H9 (cell line): ENCODE data around the gene TMED6. TPM values are rescaled to one million over a fixed set of nuclear protein-coding genes. Genes with fewer than 3 reads are reported as not detected.

Source experiments
- DNase-seq: peaks from one replicate; pipeline ENCODE4 v3.0.0-alpha.2; 2017
- H2AFZ ChIP-seq: one replicate; pipeline ENCODE4 v1.6.1; 2013; ENCODE audit warnings: mild to moderate bottlenecking, low read length, control low read depth, moderate library complexity
- H2AK5ac ChIP-seq: 2 replicates; pipeline ENCODE4 v1.6.1; 2013; ENCODE audit warnings: low read length, control low read depth, mixed read lengths; ENCODE audit not compliant: insufficient read length
- H2BK120ac ChIP-seq: one replicate; pipeline ENCODE4 v1.6.1; 2013; ENCODE audit warnings: low read depth, mild to moderate bottlenecking, low read length, control low read depth, inconsistent platforms; ENCODE audit not compliant: poor library complexity, severe bottlenecking
- H2BK12ac ChIP-seq: 2 replicates; pipeline ENCODE4 v1.6.1; 2013; ENCODE audit warnings: low read length, control low read depth, mixed read lengths, low read depth; ENCODE audit not compliant: insufficient read length
- H2BK15ac ChIP-seq: 2 replicates; pipeline ENCODE4 v1.6.1; 2013; ENCODE audit warnings: low read depth, low read length, control low read depth
- H2BK20ac ChIP-seq: one replicate; pipeline ENCODE4 v1.6.1; 2013; ENCODE audit warnings: low read depth, mild to moderate bottlenecking, low read length, control low read depth, inconsistent platforms; ENCODE audit not compliant: poor library complexity, severe bottlenecking
- H2BK5ac ChIP-seq: 2 replicates; pipeline ENCODE4 v1.6.1; 2013; ENCODE audit warnings: low read length, control low read depth, mixed read lengths; ENCODE audit not compliant: insufficient read length
- H3K14ac ChIP-seq: 2 replicates; pipeline ENCODE4 v1.6.1; 2013; ENCODE audit warnings: low read length, control low read depth; ENCODE audit not compliant: insufficient read depth
- H3K18ac ChIP-seq: 2 replicates; pipeline ENCODE4 v1.6.1; 2013; ENCODE audit warnings: low read depth, mild to moderate bottlenecking, mixed read lengths, low read length, control low read depth; ENCODE audit not compliant: insufficient read length
- H3K23ac ChIP-seq: 2 replicates; pipeline ENCODE4 v1.6.1; 2013; ENCODE audit warnings: low read length, control low read depth, mixed read lengths, low read depth; ENCODE audit not compliant: insufficient read length
- H3K23me2 ChIP-seq: 2 replicates; pipeline ENCODE4 v1.6.1; 2013; ENCODE audit warnings: low read depth, mild to moderate bottlenecking, mixed read lengths, low read length, control low read depth; ENCODE audit not compliant: insufficient read length, poor library complexity, severe bottlenecking
- H3K27ac ChIP-seq: 2 replicates; pipeline ENCODE4 v1.5.1; 2013; ENCODE audit warnings: low read length, control low read depth, mixed read lengths, low read depth; ENCODE audit not compliant: insufficient read length
- H3K27me3 ChIP-seq: 2 replicates; pipeline ENCODE4 v1.6.1; 2013; ENCODE audit warnings: low read length, control low read depth, inconsistent platforms; ENCODE audit not compliant: insufficient read depth
- H3K4ac ChIP-seq: 2 replicates; pipeline ENCODE4 v1.6.1; 2013; ENCODE audit warnings: low read depth, mild to moderate bottlenecking, control low read depth, inconsistent platforms, low read length, moderate library complexity
- H3K4me1 ChIP-seq: 2 replicates; pipeline ENCODE4 v1.6.1; 2013; ENCODE audit warnings: low read length, control low read depth, inconsistent platforms; ENCODE audit not compliant: insufficient read depth
- H3K4me2 ChIP-seq: 2 replicates; pipeline ENCODE4 v1.6.1; 2013; ENCODE audit warnings: low read length, control low read depth, mixed read lengths; ENCODE audit not compliant: insufficient read length, insufficient read depth
- H3K56ac ChIP-seq: 2 replicates; pipeline ENCODE4 v1.6.1; 2013; ENCODE audit warnings: low read depth, mild to moderate bottlenecking, mixed read lengths, low read length, control low read depth; ENCODE audit not compliant: insufficient read length
- H3K79me1 ChIP-seq: 2 replicates; pipeline ENCODE4 v1.6.1; 2013; ENCODE audit warnings: low read depth, mild to moderate bottlenecking, moderate library complexity, low read length, control low read depth, inconsistent platforms; ENCODE audit not compliant: insufficient read depth, poor library complexity, severe bottlenecking
- H3K79me2 ChIP-seq: 2 replicates; pipeline ENCODE4 v1.6.1; 2013; ENCODE audit warnings: low read length, control low read depth, inconsistent platforms; ENCODE audit not compliant: insufficient read depth
- H3K9ac ChIP-seq: 2 replicates; pipeline ENCODE4 v1.6.1; 2013; ENCODE audit warnings: low read length, control low read depth, mixed read lengths; ENCODE audit not compliant: insufficient read length; ENCODE audit errors: extremely low read depth
- H3K9me3 ChIP-seq: one replicate; pipeline ENCODE4 v1.6.1; 2013; ENCODE audit warnings: low read depth, low read length, inconsistent platforms; ENCODE audit not compliant: control insufficient read depth
- H3T11ph ChIP-seq: one replicate; pipeline ENCODE4 v1.6.1; 2013; ENCODE audit warnings: mild to moderate bottlenecking, low read length, control low read depth, inconsistent platforms
- H4K20me1 ChIP-seq: one replicate; pipeline ENCODE4 v1.6.1; 2013; ENCODE audit not compliant: control insufficient read depth, insufficient read length, insufficient read depth
- H4K5ac ChIP-seq: 2 replicates; pipeline ENCODE4 v1.6.1; 2013; ENCODE audit warnings: low read depth, mild to moderate bottlenecking, mixed read lengths, low read length, control low read depth; ENCODE audit not compliant: insufficient read length
- H4K8ac ChIP-seq: replicated peaks from 2 replicates; pipeline ENCODE4 v1.6.1; 2013; ENCODE audit warnings: low read length, control low read depth, mixed read lengths, low read depth; ENCODE audit not compliant: insufficient read length
- H4K91ac ChIP-seq: 2 replicates; pipeline ENCODE4 v1.6.1; 2013; ENCODE audit warnings: low read depth, mild to moderate bottlenecking, moderate library complexity, mixed read lengths, low read length, control low read depth; ENCODE audit not compliant: insufficient read length
- H3K27ac Mint-ChIP-seq, 3 experiments: 2 replicates in 2 of 3; 3 replicates in 1 of 3; pipeline ENCODE4 v1.8.0; 2020 to 2021; ENCODE audit warnings: mixed read lengths in 3 of 3, mild to moderate bottlenecking in 1 of 3, moderate library complexity in 1 of 3
- H3K27me3 Mint-ChIP-seq: 2 replicates; pipeline ENCODE4 v1.8.0; 2021; ENCODE audit warnings: low read depth, mild to moderate bottlenecking, moderate library complexity, mixed read lengths
- H3K36me3 Mint-ChIP-seq, 3 experiments: 2 replicates in 2 of 3; 3 replicates in 1 of 3; pipeline ENCODE4 v1.8.0; 2020 to 2021; ENCODE audit warnings: low read depth in 3 of 3, mixed read lengths in 3 of 3; ENCODE audit not compliant: insufficient read depth in 1 of 3
- H3K4me1 Mint-ChIP-seq, 2 experiments: 2 replicates each; pipeline ENCODE4 v1.8.0; 2020; ENCODE audit warnings: mixed read lengths in 2 of 2
- H3K4me3 Mint-ChIP-seq, 2 experiments: 2 replicates in 1 of 2; 3 replicates in 1 of 2; pipeline ENCODE4 v1.8.0; 2020 to 2021; ENCODE audit warnings: mild to moderate bottlenecking in 2 of 2, mixed read lengths in 2 of 2, moderate library complexity in 1 of 2
- H3K9me3 Mint-ChIP-seq, 2 experiments: 2 replicates in 1 of 2; 3 replicates in 1 of 2; pipeline ENCODE4 v1.8.0; 2020; ENCODE audit warnings: mild to moderate bottlenecking in 2 of 2, mixed read lengths in 2 of 2, moderate library complexity in 1 of 2
- WGBS: extraction: QIAGEN DNeasy Blood & Tissue Kit; methylation state at CpG from one replicate; pipeline ENCODE4 v1.1.7; 2013; ENCODE audit warnings: missing lambda C conversion rate, low lambda C conversion rate, mixed read lengths; ENCODE audit not compliant: insufficient read length; ENCODE audit errors: extremely low coverage; 5-methylcytosine and 5-hydroxymethylcytosine counted together
- total RNA-seq: library from RNA; stranded (reverse); gene quantifications from 2 replicates; pipeline ENCODE4 v1.2.1, GENCODE V29; 2021
- TF ChIP-seq, protein P1 (sequence below): fragments of 200-600 bp; sonication (generic); conservative IDR thresholded peaks from 3 replicates; pipeline ENCODE4 v1.8.0; 2021; ENCODE audit warnings: antibody characterized with exemption, mild to moderate bottlenecking

Gene TMED6
- total RNA-seq, 1 experiment from 2014 or later: 0.31 TPM

DNA sequence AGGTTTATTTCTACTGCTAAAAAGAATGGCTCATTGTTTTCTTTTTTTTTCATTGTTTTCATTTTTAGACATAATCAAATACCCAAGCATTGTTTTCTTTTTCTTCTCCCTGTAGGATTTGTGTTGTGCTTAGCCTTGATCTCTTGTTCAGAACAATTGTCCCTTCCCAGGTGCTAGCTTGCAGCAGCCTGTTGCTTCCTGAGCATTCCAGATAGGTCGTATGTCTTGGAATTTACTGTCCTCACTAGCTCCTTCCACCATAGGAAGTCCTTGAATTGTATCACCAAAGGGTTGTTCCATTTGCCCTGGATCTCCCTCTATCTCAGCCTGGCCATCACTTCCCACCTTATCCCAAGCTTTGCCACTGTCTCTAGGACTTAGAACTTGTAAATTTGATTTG is 50.4 kb downstream of the TMED6 start:
- Histone ChIP-seq H2BK120ac (no peak overlapping the region), H3K9me3 (no peaks in the 10 kb centered on the region), H3K18ac (no peak overlapping the region), H3K4ac (no peak overlapping the region), H3K9ac (no peak overlapping the region), H2BK5ac (no peak overlapping the region), H3T11ph (no peak overlapping the region), H3K79me2 (no peaks in the 10 kb centered on the region), H3K14ac (no peak overlapping the region), H4K91ac (no peak overlapping the region), H4K20me1 (no peaks in the 10 kb centered on the region), H2AK5ac (no peak overlapping the region), H4K8ac (no peak overlapping the region), H3K23me2 (no peaks in the 10 kb centered on the region), H3K79me1 (no peaks in the 10 kb centered on the region), H3K23ac (no peak overlapping the region), H3K4me1 (no peaks in the 10 kb centered on the region), H2AFZ (no peak overlapping the region), H3K27me3 (no peaks in the 10 kb centered on the region), H3K56ac (no peak overlapping the region), H3K27ac (no peak overlapping the region), H2BK12ac (no peak overlapping the region), H4K5ac (no peak overlapping the region), H2BK15ac (no peak overlapping the region), H2BK20ac (no peak overlapping the region), H3K4me2 (no peak overlapping the region)
- TF ChIP-seq, protein P1, sequence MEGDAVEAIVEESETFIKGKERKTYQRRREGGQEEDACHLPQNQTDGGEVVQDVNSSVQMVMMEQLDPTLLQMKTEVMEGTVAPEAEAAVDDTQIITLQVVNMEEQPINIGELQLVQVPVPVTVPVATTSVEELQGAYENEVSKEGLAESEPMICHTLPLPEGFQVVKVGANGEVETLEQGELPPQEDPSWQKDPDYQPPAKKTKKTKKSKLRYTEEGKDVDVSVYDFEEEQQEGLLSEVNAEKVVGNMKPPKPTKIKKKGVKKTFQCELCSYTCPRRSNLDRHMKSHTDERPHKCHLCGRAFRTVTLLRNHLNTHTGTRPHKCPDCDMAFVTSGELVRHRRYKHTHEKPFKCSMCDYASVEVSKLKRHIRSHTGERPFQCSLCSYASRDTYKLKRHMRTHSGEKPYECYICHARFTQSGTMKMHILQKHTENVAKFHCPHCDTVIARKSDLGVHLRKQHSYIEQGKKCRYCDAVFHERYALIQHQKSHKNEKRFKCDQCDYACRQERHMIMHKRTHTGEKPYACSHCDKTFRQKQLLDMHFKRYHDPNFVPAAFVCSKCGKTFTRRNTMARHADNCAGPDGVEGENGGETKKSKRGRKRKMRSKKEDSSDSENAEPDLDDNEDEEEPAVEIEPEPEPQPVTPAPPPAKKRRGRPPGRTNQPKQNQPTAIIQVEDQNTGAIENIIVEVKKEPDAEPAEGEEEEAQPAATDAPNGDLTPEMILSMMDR: no peak
- H3K36me3 Mint-ChIP-seq: peaks cover 0 to 19% (median 5%) of the 10 kb centered on the region in 3 experiments; a peak in 6 of 7 replicates
- no peaks in the 10 kb centered on the region for H3K4me1 Mint-ChIP-seq
- DNase-seq: no peak
- no peaks in the 10 kb centered on the region for H3K9me3 Mint-ChIP-seq
- no CpG with 5 or more reads among the region's 1 CpG for WGBS
- H3K27me3 Mint-ChIP-seq: no peaks in the 10 kb centered on the region
- no peak overlapping the region for H3K4me3 Mint-ChIP-seq
- peak overlapping the region in 2 of 3 experiments; percentile 34 to 52; a peak in 2 of 7 replicates for H3K27ac Mint-ChIP-seq
